Measurements from ENCODE around the gene RNF187. TPM values are rescaled to one million over a fixed set of nuclear protein-coding genes. Genes with fewer than 3 reads are reported as not detected.

The RNF187 gene
- total and polyA plus RNA-seq, 2 experiments from 2014 or later = 38.8 to 81.9 TPM

DNA sequence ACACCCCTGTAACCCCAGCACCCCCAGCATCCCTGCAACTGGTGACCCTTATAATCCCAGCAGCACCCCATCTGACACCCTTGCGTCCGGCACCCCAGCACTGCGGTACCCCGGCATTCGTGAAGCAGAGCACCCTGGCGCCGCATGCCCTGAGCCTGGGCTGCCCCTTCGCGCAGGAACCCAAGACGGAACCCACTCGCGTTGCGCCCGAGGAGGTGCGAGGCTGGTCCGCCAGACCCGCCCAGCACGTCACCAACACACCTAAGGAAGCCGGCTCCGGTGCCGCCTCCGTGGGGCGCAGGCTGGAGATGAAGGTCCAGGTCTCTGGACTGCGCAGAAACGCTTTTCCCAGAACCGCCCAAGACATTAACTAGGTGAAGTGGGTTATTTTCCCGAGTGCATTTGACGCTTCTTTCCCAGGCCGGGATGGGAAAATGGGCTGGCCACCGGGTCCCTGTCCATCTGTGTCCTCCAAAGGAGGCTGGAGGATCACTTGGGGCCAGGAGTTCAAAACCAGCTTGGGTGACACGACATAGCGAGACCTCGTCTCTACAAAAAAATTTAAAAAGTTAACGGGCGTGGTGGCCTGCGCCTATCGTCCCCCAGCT is 15.9 kb upstream of the RNF187 start:
- Histone ChIP-seq H3K36me3 (ENCODE audit: low read depth) (no peaks in the 10 kb centered on the region), H3K9me3 (ENCODE audit: low read depth) (no peaks in the 10 kb centered on the region), H3K79me2 (ENCODE audit: insufficient read depth) (no peaks in the 10 kb centered on the region), H3F3A (ENCODE audit: insufficient read depth) (peaks cover 3% of the 10 kb centered on the region; the same call in 1 of the 2 replicates), H2AFZ (no peak overlapping the region), H3K27me3 (replicated peaks; ENCODE audit: insufficient read depth) (peaks cover 33% of the 10 kb centered on the region), H4K20me1 (ENCODE audit: insufficient read depth) (no peaks in the 10 kb centered on the region), H3K4me1 (ENCODE audit: insufficient read depth) (peaks cover 6% of the 10 kb centered on the region), H3K27ac (no peak overlapping the region), H3K9ac (no peak overlapping the region), H3K4me3 (no peak overlapping the region), H3K9me2 (ENCODE audit: insufficient read depth) (no peaks in the 10 kb centered on the region), H3K4me2 (ENCODE audit: unreplicated experiment) (no peak overlapping the region)
- in situ Hi-C loops (cut with MboI) = no loop called here
- DNase-seq = no peak
- 57 to 58% methylated on average over 37 of the region's 37 CpGs for WGBS, 2 experiments (ENCODE audit: low coverage in 1 of 2, low lambda C conversion rate in 2 of 2, missing lambda C conversion rate in 2 of 2)
- no peak for TF ChIP-seq EZH2 (IDR thresholded peaks at IDR 0.05; ENCODE audit: insufficient read depth, poor library complexity, severe bottlenecking)
- TF ChIP-seq EZH2phosphoT487 (IDR thresholded peaks at IDR 0.05; ENCODE audit: insufficient read depth, low read depth) = no peak

DNA sequence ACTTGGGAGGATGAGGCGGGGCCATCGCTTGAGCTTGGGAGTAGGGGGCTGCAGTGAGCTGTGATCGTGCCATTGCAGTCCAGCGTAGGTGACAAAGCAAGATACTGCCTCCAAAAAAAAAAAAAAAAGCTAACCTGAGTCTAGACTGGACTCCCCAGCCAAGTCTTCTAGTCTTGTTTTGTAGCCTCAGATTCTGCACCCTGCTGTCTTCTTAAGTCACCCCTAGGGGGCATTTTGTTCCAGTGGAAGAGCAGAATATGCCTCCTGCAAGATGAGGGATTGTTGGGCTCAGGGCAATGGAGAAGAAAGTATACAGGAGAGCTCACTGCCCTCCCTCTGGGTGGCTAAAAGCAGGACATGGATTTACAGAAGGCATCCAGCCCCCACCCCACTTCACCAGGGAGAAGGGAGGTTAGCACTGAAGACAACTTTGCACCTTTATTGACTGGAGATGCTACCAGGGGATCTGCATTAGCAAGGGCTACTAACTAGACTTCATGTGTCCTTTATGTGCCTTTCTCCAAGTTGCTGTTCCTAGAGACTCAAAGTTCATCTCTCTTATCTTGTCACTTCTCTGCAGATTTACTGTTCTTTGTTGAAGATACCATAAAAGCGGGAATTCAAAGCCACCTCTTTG is 15.3 kb upstream of the RNF187 start:
- Histone ChIP-seq H3K27me3 (replicated peaks; ENCODE audit: insufficient read depth) (peaks cover 27% of the 10 kb centered on the region), H3K9me3 (ENCODE audit: low read depth) (no peaks in the 10 kb centered on the region), H3K27ac (no peak overlapping the region), H3K4me1 (ENCODE audit: insufficient read depth) (peaks cover 6% of the 10 kb centered on the region), H3K9ac (no peak overlapping the region), H3K4me2 (ENCODE audit: unreplicated experiment) (no peak overlapping the region), H2AFZ (no peak overlapping the region), H3K9me2 (ENCODE audit: insufficient read depth) (no peaks in the 10 kb centered on the region), H3K4me3 (no peak overlapping the region), H4K20me1 (ENCODE audit: insufficient read depth) (no peaks in the 10 kb centered on the region), H3K79me2 (ENCODE audit: insufficient read depth) (no peaks in the 10 kb centered on the region), H3F3A (ENCODE audit: insufficient read depth) (peaks cover 3% of the 10 kb centered on the region; the same call in 1 of the 2 replicates), H3K36me3 (ENCODE audit: low read depth) (no peaks in the 10 kb centered on the region)
- 50 to 54% methylated on average over 5 of the region's 5 CpGs for WGBS, 2 experiments (ENCODE audit: low coverage in 1 of 2, low lambda C conversion rate in 2 of 2, missing lambda C conversion rate in 2 of 2)
- in situ Hi-C loops (cut with MboI) = no loop called here
- DNase-seq = peak; percentile 78
- no peak for TF ChIP-seq EZH2phosphoT487 (IDR thresholded peaks at IDR 0.05; ENCODE audit: insufficient read depth, low read depth)
- TF ChIP-seq EZH2 (IDR thresholded peaks at IDR 0.05; ENCODE audit: insufficient read depth, poor library complexity, severe bottlenecking) = no peak

DNA sequence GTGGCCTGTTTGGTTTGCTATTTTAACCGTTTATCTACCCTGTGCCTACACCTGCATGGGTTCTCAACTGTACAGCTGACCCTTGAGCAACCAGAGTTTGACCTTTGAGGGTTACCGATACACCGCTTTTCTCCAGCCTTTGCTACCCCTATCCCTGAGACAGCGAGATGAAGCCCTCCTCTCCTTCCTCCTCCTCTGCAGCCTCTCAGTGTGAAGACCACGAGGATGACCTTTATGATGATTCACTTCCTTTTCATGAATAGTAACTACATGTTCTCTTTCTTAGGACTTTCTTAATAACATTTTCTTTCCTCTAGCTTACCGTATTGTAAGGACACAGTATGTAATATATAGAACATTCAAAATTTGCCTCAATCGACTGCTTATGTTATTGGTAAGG is 14.5 kb upstream of the RNF187 start:
- Histone ChIP-seq H3K36me3 (ENCODE audit: low read depth) (no peaks in the 10 kb centered on the region), H3K9me2 (ENCODE audit: insufficient read depth) (no peaks in the 10 kb centered on the region), H3K9ac (no peak overlapping the region), H3K27ac (no peak overlapping the region), H3K79me2 (ENCODE audit: insufficient read depth) (no peaks in the 10 kb centered on the region), H4K20me1 (ENCODE audit: insufficient read depth) (no peaks in the 10 kb centered on the region), H3K4me2 (ENCODE audit: unreplicated experiment) (no peak overlapping the region), H3F3A (ENCODE audit: insufficient read depth) (peaks cover 3% of the 10 kb centered on the region; the same call in 1 of the 2 replicates), H2AFZ (no peak overlapping the region), H3K4me3 (no peak overlapping the region), H3K9me3 (ENCODE audit: low read depth) (no peaks in the 10 kb centered on the region), H3K4me1 (ENCODE audit: insufficient read depth) (peaks cover 6% of the 10 kb centered on the region), H3K27me3 (replicated peaks; ENCODE audit: insufficient read depth) (peaks cover 19% of the 10 kb centered on the region)
- DNase-seq = peak; percentile 39
- 54% methylated on average over 7 of the region's 7 CpGs for whole genome bisulfite sequencing, 2 experiments (ENCODE audit: low coverage in 1 of 2, low lambda C conversion rate in 2 of 2, missing lambda C conversion rate in 2 of 2)
- no peak for TF ChIP-seq EZH2phosphoT487 (IDR thresholded peaks at IDR 0.05; ENCODE audit: insufficient read depth, low read depth)
- no peak for TF ChIP-seq EZH2 (IDR thresholded peaks at IDR 0.05; ENCODE audit: insufficient read depth, poor library complexity, severe bottlenecking)
- in situ Hi-C loops (cut with MboI) = no loop called here

DNA sequence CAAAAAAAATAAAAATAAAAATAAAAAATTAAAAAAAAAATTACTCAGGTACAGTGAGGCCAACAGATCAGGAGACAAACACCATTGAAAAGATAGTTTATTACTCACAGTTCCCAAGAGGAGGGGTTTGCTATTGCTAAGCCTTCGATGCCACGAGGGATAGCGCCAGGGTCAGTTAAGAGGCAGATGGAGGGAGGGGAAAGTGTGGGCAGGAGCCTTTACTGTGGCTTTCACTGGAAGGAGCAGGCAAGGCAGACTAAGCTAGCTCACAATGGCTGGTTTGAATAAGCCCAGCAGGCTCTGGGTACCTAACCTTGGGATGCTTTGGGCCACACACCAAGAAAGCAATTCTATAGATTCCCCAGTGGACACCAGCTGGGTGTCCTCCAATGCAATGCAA is 12.7 kb upstream of the RNF187 start:
- H3K79me2 ChIP-seq (ENCODE audit: insufficient read depth) = no peaks in the 10 kb centered on the region
- in situ Hi-C loops (cut with MboI) = no loop called here
- H3K9me2 ChIP-seq (ENCODE audit: insufficient read depth) = no peaks in the 10 kb centered on the region
- peaks cover 3% of the 10 kb centered on the region; the same call in 1 of the 2 replicates for H3F3A ChIP-seq (ENCODE audit: insufficient read depth)
- 44 to 49% methylated on average over 3 of the region's 3 CpGs for WGBS, 2 experiments (ENCODE audit: low coverage in 1 of 2, low lambda C conversion rate in 2 of 2, missing lambda C conversion rate in 2 of 2)
- H3K4me3 ChIP-seq = no peak overlapping the region
- H3K9ac ChIP-seq = no peak overlapping the region
- no peak for DNase-seq
- H3K9me3 ChIP-seq (ENCODE audit: low read depth) = no peaks in the 10 kb centered on the region
- TF ChIP-seq EZH2 (IDR thresholded peaks at IDR 0.05; ENCODE audit: insufficient read depth, poor library complexity, severe bottlenecking) (no peak), EZH2phosphoT487 (IDR thresholded peaks at IDR 0.05; ENCODE audit: insufficient read depth, low read depth) (no peak)
- H4K20me1 ChIP-seq (ENCODE audit: insufficient read depth) = no peaks in the 10 kb centered on the region
- peaks cover 5% of the 10 kb centered on the region; the same call in 1 of the 2 replicates for H3K27me3 ChIP-seq (replicated peaks; ENCODE audit: insufficient read depth)
- no peaks in the 10 kb centered on the region for H3K36me3 ChIP-seq (ENCODE audit: low read depth)
- no peak overlapping the region for H2AFZ ChIP-seq
- H3K4me2 ChIP-seq (ENCODE audit: unreplicated experiment) = no peak overlapping the region
- no peak overlapping the region for H3K27ac ChIP-seq
- peaks cover 6% of the 10 kb centered on the region for H3K4me1 ChIP-seq (ENCODE audit: insufficient read depth)
